HepG2 (cell line): ENCODE measurements around the gene DPM2. TPM values are rescaled to one million over a fixed set of nuclear protein-coding genes. Genes with fewer than 3 reads are reported as not detected.

Source experiments
- CC2D1A ChIP-seq: sonication (generic); formaldehyde crosslinking; IDR thresholded peaks from 2 replicates; pipeline ENCODE4 v1.8.1; 2023; ENCODE audit warnings: mild to moderate bottlenecking, missing genetic modification reagents
- FOXO1 ChIP-seq: sonication (generic); formaldehyde crosslinking; IDR thresholded peaks from 2 replicates; pipeline ENCODE4 v1.4.0; 2020; ENCODE audit warnings: missing genetic modification reagents
- HCFC1 ChIP-seq: fragments of 150-350 bp; IDR thresholded peaks from 2 replicates; pipeline ENCODE4 v1.6.1; 2014; ENCODE audit warnings: low read depth, low read length
- IRX3 ChIP-seq: sonication (generic); formaldehyde crosslinking; IDR thresholded peaks from 2 replicates; pipeline ENCODE4 v1.8.1; 2023; ENCODE audit warnings: mild to moderate bottlenecking, low read depth, missing genetic modification reagents, borderline replicate concordance
- MLX ChIP-seq: IDR thresholded peaks from 2 replicates; pipeline ENCODE4 v1.6.1; 2016
- MXI1 ChIP-seq: IDR thresholded peaks from 3 replicates; pipeline ENCODE4 v1.6.1; 2012; ENCODE audit warnings: low read depth, low read length, inconsistent platforms, borderline replicate concordance
- NKX3-1 ChIP-seq: sonication (generic); formaldehyde crosslinking; IDR thresholded peaks from 2 replicates; pipeline ENCODE4 v1.5.0; 2020; ENCODE audit warnings: missing genetic modification reagents
- PAXIP1 ChIP-seq: sonication (generic); formaldehyde crosslinking; conservative IDR thresholded peaks from 2 replicates; pipeline ENCODE4 v1.4.0; 2020; ENCODE audit warnings: mild to moderate bottlenecking, missing genetic modification reagents, moderate library complexity
- TRIM24 ChIP-seq: sonication (generic); formaldehyde crosslinking; IDR thresholded peaks from 2 replicates; pipeline ENCODE4 v1.8.0; 2022; ENCODE audit warnings: mild to moderate bottlenecking, missing genetic modification reagents
- ZNF580 ChIP-seq: IDR thresholded peaks from 2 replicates; pipeline ENCODE4 v1.6.1; 2016; ENCODE audit warnings: low read depth, borderline replicate concordance
- ZNF724P ChIP-seq: sonication (generic); formaldehyde crosslinking; IDR thresholded peaks from 2 replicates; pipeline ENCODE4 v1.8.0; 2022; ENCODE audit warnings: missing genetic modification reagents, borderline replicate concordance
- polyA plus RNA-seq, 8 experiments: library from polyadenylated mRNA; depleted of rRNA in 3 of 8; stranded (reverse) in 7 of 8; unstranded in 1 of 8; fragments of >200 nt; fragmentation: Illumina TruSeq in 4 of 8; extraction: Trizol in 4 of 8; gene quantifications; 2 replicates each; pipeline versions ENCODE4 v1.2.1 to v1.2.3, GENCODE V29; 2011 to 2016; ENCODE audit warnings: low read depth in 4 of 8, missing spikeins in 1 of 8, mixed read lengths in 1 of 8; ENCODE audit not compliant: insufficient read depth in 1 of 8
- total RNA-seq, 5 experiments: library from RNA; depleted of rRNA; stranded (reverse); fragments of >200 nt; fragmentation: Illumina TruSeq; extraction: Trizol; gene quantifications; 2 replicates each; pipeline ENCODE4 v1.2.3, GENCODE V29; 2016; ENCODE audit warnings: low read depth in 1 of 5
- TF ChIP-seq, protein P1 (sequence below), 2 experiments: sonication (generic) in 1 of 2; formaldehyde crosslinking in 1 of 2; IDR thresholded peaks; 2 replicates each; pipeline versions ENCODE4 v1.6.1 to v1.9.0; 2014 to 2022; ENCODE audit warnings: antibody characterized with exemption in 1 of 2, borderline replicate concordance in 1 of 2, inconsistent platforms in 1 of 2, low read depth in 1 of 2, missing genetic modification reagents in 1 of 2
- TF ChIP-seq, protein P2 (sequence below): sonication (generic); formaldehyde crosslinking; IDR thresholded peaks from 2 replicates; pipeline ENCODE4 v1.4.0; 2020; ENCODE audit warnings: missing genetic modification reagents

Gene DPM2
- total and polyA plus RNA-seq, 2 of the 13 experiments (the other 11 are each of a cell fraction or from before 2014, with no cell fraction given), result 24.8 to 35.3 TPM

DNA sequence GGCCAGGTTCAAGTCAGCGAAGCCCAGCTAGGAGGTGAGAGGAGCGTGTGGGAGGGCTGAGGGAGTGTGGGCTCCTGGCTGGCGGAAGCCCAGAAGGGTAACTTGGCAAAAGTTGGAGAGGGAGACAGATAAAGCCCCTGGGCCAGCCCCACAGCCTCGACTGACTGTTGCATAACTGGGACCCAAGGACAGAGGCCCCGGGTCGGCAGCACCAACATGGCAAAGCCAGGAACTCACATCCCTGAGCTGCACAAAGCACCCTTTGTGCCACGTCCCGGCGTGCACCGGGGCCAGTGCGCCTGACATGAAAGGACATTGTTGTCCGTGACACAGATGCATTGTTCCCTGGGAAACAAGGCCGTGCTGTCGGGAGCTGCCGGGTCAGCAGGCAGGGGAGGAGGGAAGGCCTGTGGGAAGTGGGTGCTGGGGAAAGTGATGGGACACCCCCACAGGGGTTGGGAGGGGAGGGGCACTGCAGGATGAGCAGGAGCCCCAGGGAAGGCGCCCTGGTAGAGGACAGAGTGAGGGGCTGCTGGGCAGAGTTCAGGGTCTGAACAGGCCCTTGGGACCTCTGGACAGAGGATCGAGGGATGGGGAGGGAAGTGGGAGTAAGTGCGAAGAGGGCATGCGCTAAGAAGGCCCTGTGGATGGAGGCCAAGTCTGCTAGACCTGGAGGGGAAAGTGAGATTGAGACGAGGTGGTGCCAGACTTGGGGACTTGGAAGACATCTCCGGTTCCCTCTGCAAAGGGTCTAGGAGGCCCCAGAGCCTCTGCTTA lies 13.0 kb upstream of the DPM2 start (continued):
- TF ChIP-seq, protein P1, sequence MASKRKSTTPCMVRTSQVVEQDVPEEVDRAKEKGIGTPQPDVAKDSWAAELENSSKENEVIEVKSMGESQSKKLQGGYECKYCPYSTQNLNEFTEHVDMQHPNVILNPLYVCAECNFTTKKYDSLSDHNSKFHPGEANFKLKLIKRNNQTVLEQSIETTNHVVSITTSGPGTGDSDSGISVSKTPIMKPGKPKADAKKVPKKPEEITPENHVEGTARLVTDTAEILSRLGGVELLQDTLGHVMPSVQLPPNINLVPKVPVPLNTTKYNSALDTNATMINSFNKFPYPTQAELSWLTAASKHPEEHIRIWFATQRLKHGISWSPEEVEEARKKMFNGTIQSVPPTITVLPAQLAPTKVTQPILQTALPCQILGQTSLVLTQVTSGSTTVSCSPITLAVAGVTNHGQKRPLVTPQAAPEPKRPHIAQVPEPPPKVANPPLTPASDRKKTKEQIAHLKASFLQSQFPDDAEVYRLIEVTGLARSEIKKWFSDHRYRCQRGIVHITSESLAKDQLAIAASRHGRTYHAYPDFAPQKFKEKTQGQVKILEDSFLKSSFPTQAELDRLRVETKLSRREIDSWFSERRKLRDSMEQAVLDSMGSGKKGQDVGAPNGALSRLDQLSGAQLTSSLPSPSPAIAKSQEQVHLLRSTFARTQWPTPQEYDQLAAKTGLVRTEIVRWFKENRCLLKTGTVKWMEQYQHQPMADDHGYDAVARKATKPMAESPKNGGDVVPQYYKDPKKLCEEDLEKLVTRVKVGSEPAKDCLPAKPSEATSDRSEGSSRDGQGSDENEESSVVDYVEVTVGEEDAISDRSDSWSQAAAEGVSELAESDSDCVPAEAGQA (IDR thresholded peaks at IDR 0.05; ENCODE audit: low read depth), result peak; percentile 46; the same call in 1 of the 2 replicates
- TF ChIP-seq, protein P1 (CRISPR knock-in tag; IDR thresholded peaks at IDR 0.05; ENCODE audit: borderline replicate concordance), result no peak
- TF ChIP-seq TRIM24 (CRISPR knock-in tag) (no peak), CC2D1A (CRISPR knock-in tag) (no peak), MXI1 (peak; percentile 81; the same call in 1 of the 3 replicates), MLX (CRISPR knock-in tag) (peak; percentile 87), ZNF580 (peak; percentile 99; the same call in 1 of the 2 replicates), PAXIP1 (CRISPR knock-in tag) (peak; percentile 95), FOXO1 (CRISPR knock-in tag) (peak; percentile 95), HCFC1 (no peak), IRX3 (no peak), ZNF724P (CRISPR knock-in tag) (0 out of 2 replicates have a peak, but pooled peaks have one; percentile 22), NKX3-1 (0 out of 2 replicates have a peak, but pooled peaks have one; percentile 47)
- TF ChIP-seq, protein P2, sequence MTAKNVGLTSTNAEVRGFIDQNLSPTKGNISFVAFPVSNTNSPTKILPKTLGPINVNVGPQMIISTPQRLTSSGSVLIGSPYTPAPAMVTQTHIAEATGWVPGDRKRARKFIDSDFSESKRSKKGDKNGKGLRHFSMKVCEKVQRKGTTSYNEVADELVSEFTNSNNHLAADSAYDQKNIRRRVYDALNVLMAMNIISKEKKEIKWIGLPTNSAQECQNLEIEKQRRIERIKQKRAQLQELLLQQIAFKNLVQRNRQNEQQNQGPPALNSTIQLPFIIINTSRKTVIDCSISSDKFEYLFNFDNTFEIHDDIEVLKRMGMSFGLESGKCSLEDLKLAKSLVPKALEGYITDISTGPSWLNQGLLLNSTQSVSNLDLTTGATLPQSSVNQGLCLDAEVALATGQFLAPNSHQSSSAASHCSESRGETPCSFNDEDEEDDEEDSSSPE (CRISPR knock-in tag), result peak; percentile 63
